KMS-11 (cell line): Measurements from ENCODE around the gene LRRK2.

Experiments used
- H2AFZ ChIP-seq: fragments of 200-600 bp; sonication (generic); 2 replicates; pipeline ENCODE4 v1.6.1; 2016; ENCODE audit warnings: antibody characterized with exemption, mixed run types, low read depth
- H3K27ac ChIP-seq: fragments of 200-600 bp; sonication (generic); 2 replicates; pipeline ENCODE4 v1.6.1; 2016; ENCODE audit warnings: mild to moderate bottlenecking, mixed run types
- H3K27me3 ChIP-seq: fragments of 200-600 bp; sonication (generic); 2 replicates; pipeline ENCODE4 v1.6.1; 2017; ENCODE audit warnings: mild to moderate bottlenecking, low read depth, mixed run types, moderate library complexity; ENCODE audit not compliant: insufficient read depth
- H3K36me3 ChIP-seq: fragments of 200-600 bp; sonication (generic); 2 replicates; pipeline ENCODE4 v1.6.1; 2017; ENCODE audit warnings: mild to moderate bottlenecking, mixed run types; ENCODE audit not compliant: insufficient read depth
- H3K4me1 ChIP-seq: fragments of 200-600 bp; sonication (generic); 2 replicates; pipeline ENCODE4 v1.6.1; 2016; ENCODE audit warnings: mild to moderate bottlenecking, low read depth, mixed run types; ENCODE audit not compliant: poor library complexity, severe bottlenecking
- H3K4me2 ChIP-seq: fragments of 200-600 bp; sonication (generic); 2 replicates; pipeline ENCODE4 v1.7.0; 2016; ENCODE audit warnings: mild to moderate bottlenecking, mixed run types
- H3K4me3 ChIP-seq: fragments of 200-600 bp; sonication (generic); IDR thresholded peaks from 2 replicates; pipeline ENCODE4 v1.6.1; 2017; ENCODE audit warnings: low read depth, low read length, mixed read lengths; ENCODE audit not compliant: insufficient read depth
- H3K79me2 ChIP-seq: fragments of 200-600 bp; sonication (generic); 2 replicates; pipeline ENCODE4 v1.6.1; 2016; ENCODE audit warnings: low read depth, mixed run types; ENCODE audit not compliant: insufficient read depth
- H3K9ac ChIP-seq: fragments of 200-600 bp; sonication (generic); 2 replicates; pipeline ENCODE4 v1.6.1; 2016; ENCODE audit warnings: mild to moderate bottlenecking, mixed run types
- H4K20me1 ChIP-seq: fragments of 200-600 bp; sonication (generic); 2 replicates; pipeline ENCODE4 v1.6.1; 2016; ENCODE audit warnings: mild to moderate bottlenecking, mixed run types; ENCODE audit not compliant: insufficient read depth
- CTCF ChIP-seq: fragments of 200-600 bp; sonication (generic); conservative IDR thresholded peaks from 2 replicates; pipeline ENCODE4 v1.6.1; 2017; ENCODE audit warnings: low read depth, mild to moderate bottlenecking, antibody characterized with exemption, low read length, moderate library complexity, mixed read lengths

Gene LRRK2

DNA sequence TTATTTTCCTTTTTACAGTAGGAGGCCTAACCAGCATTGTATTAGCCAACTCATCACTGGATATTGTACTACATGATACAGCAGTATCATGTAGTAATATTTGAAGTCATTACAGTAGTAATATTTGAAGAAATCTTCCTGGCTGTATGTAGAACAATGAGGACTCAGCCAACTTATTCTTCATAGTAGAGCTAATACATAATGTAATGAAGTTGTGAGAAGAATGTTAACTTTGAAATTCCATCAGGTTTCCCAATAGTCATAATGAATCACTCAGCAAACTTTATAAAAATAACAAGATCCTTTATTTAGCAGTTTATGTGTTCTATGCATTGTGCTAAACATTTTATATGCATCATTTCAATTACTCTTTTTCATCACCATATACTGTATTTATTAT lies 61.8 kb downstream of the LRRK2 start:
- no peak for TF ChIP-seq CTCF

DNA sequence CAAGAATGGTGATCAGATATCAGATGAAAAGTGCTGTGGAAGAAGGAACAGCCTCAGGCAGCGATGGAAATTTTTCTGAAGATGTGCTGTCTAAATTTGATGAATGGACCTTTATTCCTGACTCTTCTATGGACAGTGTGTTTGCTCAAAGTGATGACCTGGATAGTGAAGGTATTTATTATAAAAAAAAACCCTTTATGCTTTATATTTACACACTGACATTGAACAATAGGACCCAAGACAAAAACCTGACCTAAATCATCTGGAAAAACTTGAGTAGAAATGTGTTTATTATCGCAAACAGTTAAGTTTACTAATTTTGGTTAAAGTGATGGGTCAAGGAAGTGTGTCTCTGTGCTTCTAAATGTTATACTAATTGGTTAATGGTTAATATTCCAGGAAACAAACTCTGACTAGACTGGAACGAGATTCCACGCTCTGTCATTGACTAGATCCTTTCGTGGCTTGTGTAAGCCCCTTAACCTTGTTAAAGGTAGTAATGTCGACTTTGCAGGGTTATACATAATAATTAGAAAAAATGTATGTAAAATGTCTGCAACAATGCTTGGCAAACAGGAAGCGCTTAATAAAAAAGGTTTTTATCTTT lies 62.7 kb downstream of the LRRK2 start:
- Histone ChIP-seq H3K27ac (no peak overlapping the region), H3K27me3 (no peaks in the 10 kb centered on the region), H3K4me3 (no peak overlapping the region), H3K36me3 (no peaks in the 10 kb centered on the region), H3K4me2 (no peak overlapping the region), H3K79me2 (no peaks in the 10 kb centered on the region), H4K20me1 (no peaks in the 10 kb centered on the region), H3K9ac (no peak overlapping the region), H2AFZ (no peak overlapping the region), H3K4me1 (no peaks in the 10 kb centered on the region)
- TF ChIP-seq CTCF = no peak

More for the DNA sequence above, 61.8 kb downstream of the LRRK2 start:
- H3K4me2 ChIP-seq = no peak overlapping the region
- H3K36me3 ChIP-seq = no peaks in the 10 kb centered on the region
- no peak overlapping the region for H3K9ac ChIP-seq
- no peaks in the 10 kb centered on the region for H3K4me1 ChIP-seq
- H3K27me3 ChIP-seq = no peaks in the 10 kb centered on the region
- no peak overlapping the region for H3K4me3 ChIP-seq
- no peaks in the 10 kb centered on the region for H4K20me1 ChIP-seq
- no peak overlapping the region for H3K27ac ChIP-seq
- H3K79me2 ChIP-seq = no peaks in the 10 kb centered on the region
- H2AFZ ChIP-seq = no peak overlapping the region

GRCh38 chr12:40292788-40293429 lies 68.1 kb downstream of the LRRK2 start:
- Histone ChIP-seq H3K79me2 (no peaks in the 10 kb centered on the region), H3K4me3 (no peak overlapping the region), H3K27ac (no peak overlapping the region), H3K9ac (no peak overlapping the region), H3K27me3 (no peaks in the 10 kb centered on the region), H3K36me3 (no peaks in the 10 kb centered on the region), H4K20me1 (no peaks in the 10 kb centered on the region), H3K4me2 (no peak overlapping the region), H2AFZ (no peak overlapping the region), H3K4me1 (no peaks in the 10 kb centered on the region)
- TF ChIP-seq CTCF = no peak

GRCh38 chr12:40298341-40298740 lies 73.5 kb downstream of the LRRK2 start:
- H3K79me2 ChIP-seq = no peaks in the 10 kb centered on the region
- TF ChIP-seq CTCF = no peak
- H2AFZ ChIP-seq = no peak overlapping the region
- no peak overlapping the region for H3K27ac ChIP-seq
- H3K9ac ChIP-seq = no peak overlapping the region
- H3K27me3 ChIP-seq = no peaks in the 10 kb centered on the region
- H3K4me1 ChIP-seq = no peaks in the 10 kb centered on the region
- no peaks in the 10 kb centered on the region for H3K36me3 ChIP-seq
- H4K20me1 ChIP-seq = no peaks in the 10 kb centered on the region
- H3K4me3 ChIP-seq = no peak overlapping the region
- H3K4me2 ChIP-seq = no peak overlapping the region
